ENCODE measurements around the gene ACER2. TPM values are rescaled to one million over a fixed set of nuclear protein-coding genes. Genes with fewer than 3 reads are reported as not detected.
"Not testable (repeated sequence)": the region's sequence is repeated elsewhere in the genome, so short reads cannot be mapped to it uniquely, and the experiment has no call there.

Gene ACER2
- 2.0 and 3.1 TPM in 2 replicates for total RNA-seq (2014; rRNA removed; shearing (Covaris generic))

DNA sequence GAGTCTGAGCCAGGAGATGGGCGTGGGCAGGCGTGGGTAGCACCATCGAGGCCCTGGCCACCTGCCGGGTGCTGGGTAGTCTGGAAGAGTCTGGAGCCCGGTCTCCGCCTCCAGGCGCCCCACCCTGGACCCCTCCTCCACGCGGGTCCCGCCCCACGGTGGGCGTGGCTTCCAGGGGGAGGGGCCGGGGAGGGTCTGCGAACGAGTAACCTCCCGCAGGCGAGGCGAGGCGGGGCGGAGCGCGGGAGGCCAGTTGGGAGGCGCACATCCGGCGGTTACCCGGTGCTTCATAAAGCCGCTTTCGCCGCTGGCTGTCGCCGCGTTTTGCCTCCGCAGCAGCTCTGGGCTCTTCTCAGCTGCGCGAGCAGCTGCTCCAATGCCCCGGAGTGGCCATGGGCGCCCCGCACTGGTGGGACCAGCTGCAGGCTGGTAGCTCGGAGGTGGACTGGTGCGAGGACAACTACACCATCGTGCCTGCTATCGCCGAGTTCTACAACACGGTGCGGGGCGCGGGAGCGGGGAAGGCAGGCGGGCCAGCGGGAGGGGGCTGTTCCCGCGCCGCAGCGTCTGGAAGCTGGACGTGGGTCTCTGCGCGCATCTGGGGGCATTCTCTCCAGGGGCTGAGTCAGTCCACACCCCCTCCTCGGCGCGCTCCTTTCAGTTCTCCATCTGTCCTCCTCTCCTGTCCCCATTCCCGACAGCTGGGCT lies at the start of gene ACER2:
TSS of gene ACER2 (plus strand) at position 317 of the 708 bp plus-strand sequence. CDS start at position 393, 76 bp downstream.
- Histone ChIP-seq H3K27me3 (ENCODE audit: control insufficient read depth, insufficient read depth, low read length) (peaks cover 9% of the 10 kb centered on the region), H3K4me3 (ENCODE audit: insufficient read depth, low read depth, low read length) (peak within 1 kb of the TSS; percentile 88), H3K36me3 (replicated peaks; ENCODE audit: control insufficient read depth, insufficient read depth, low read length) (no peaks in the 10 kb centered on the region; the same call in 1 of the 2 replicates)
- DNase-seq, result peak; percentile 98

DNA sequence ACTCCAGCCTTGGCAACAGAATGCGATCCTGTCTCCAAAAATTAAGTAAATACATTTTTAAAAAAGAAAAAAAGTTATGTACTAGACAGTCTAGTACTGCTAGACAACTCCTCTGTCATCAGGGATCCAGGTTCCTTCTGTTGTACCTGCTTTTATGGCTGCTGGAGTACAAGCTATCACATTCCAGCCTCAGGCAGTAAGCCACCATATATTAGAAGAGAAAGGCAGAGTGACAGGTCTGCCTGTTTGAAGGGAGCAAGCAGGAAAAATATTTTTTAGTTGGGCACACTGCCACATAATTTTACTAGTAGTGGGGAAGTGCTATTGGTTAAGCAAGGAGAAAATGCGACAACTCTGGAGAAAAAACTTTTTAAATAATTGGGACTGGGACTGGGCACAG lies 39.7 kb upstream of the ACER2 start:
- Histone ChIP-seq H3K36me3 (replicated peaks; ENCODE audit: control insufficient read depth, insufficient read depth, low read length) (no peaks in the 10 kb centered on the region; the same call in 1 of the 2 replicates), H3K27me3 (ENCODE audit: control insufficient read depth, insufficient read depth, low read length) (no peaks in the 10 kb centered on the region), H3K4me3 (ENCODE audit: insufficient read depth, low read depth, low read length) (no peak overlapping the region)
- no peak for DNase-seq

DNA sequence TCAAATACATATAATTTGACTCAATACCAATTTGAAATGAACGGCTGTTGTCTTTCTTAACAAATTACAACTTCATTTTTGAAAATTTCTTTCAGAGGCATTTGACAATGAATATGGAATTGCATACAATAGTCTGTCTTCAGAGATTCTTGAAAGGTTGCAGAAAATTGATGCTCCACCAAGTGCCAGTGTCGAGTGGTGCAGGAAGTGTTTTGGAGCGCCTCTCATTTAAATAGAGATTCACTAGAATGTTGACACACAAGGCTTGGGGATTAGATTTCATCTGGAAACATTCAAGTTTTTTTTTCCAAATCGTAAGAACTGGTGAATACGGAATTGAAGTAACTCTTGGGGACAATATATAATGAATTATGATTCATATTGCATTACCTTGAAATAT lies 36.9 kb upstream of the ACER2 start:
- Histone ChIP-seq H3K4me3 (ENCODE audit: insufficient read depth, low read depth, low read length) (no peak overlapping the region), H3K36me3 (replicated peaks; ENCODE audit: control insufficient read depth, insufficient read depth, low read length) (peaks cover 11% of the 10 kb centered on the region), H3K27me3 (ENCODE audit: control insufficient read depth, insufficient read depth, low read length) (no peaks in the 10 kb centered on the region)
- no peak for DNase-seq

DNA sequence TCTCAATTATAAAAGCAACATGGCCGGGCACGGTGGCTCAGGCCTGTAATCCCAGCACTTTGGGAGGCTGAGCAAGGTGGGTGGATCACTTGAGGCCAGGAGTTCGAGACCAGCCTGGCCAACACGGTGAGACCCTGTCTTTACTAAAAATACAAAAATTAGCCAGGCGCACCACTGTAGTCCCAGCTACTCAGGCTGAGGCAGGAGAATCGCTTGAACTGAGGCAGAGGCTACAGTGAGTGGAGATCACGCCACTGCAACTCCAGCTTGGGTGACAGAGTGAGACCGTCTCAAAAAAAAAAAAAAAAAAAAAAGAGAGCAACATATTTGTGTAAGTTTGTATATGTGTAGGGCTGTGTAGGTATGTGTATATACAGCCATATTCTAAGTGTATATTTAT lies 36.2 kb upstream of the ACER2 start:
- no peak overlapping the region for H3K4me3 ChIP-seq (ENCODE audit: insufficient read depth, low read depth, low read length)
- DNase-seq, result no peak
- peaks cover 15% of the 10 kb centered on the region for H3K36me3 ChIP-seq (replicated peaks; ENCODE audit: control insufficient read depth, insufficient read depth, low read length)
- no peaks in the 10 kb centered on the region for H3K27me3 ChIP-seq (ENCODE audit: control insufficient read depth, insufficient read depth, low read length)

DNA sequence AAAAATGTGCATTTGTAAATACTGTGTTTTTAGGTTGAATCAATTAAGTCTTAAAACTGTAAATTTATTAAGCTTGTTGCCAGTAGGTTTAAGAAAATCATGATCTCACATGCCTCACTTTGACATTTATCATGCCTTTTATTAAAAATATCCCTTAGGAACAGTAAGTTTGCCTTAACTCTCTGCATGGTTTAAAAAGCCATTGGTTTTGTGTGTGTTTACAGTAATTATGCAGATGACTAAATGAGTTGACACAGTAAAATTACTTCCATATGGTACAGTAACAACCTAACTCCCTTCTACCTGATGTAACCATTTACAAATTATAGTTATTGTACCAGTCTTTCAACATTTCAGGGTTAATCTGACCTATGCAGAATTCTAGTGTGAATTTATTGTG lies 35.3 kb upstream of the ACER2 start:
- Histone ChIP-seq H3K4me3 (ENCODE audit: insufficient read depth, low read depth, low read length) (no peak overlapping the region), H3K27me3 (ENCODE audit: control insufficient read depth, insufficient read depth, low read length) (no peaks in the 10 kb centered on the region), H3K36me3 (replicated peaks; ENCODE audit: control insufficient read depth, insufficient read depth, low read length) (peaks cover 24% of the 10 kb centered on the region)
- DNase-seq, result no peak

DNA sequence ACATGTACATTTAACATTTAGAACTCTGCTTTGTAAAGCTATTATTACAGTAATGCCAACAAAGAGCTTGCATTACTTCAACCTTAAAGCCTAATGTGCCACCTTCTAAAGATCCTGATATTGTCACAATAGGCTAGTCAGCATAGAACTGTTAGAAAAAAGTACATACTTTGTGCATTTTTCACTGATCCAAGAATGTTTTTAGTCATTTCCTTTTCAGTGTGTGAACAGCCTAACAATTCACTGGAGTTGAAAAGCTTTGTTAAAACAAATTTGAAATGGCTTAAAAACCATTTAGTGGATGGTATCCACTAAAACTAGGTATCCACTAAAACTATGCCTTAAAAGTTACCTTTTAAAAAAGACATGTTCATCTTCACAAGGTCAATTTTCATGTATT lies 33.3 kb upstream of the ACER2 start:
- Histone ChIP-seq H3K36me3 (replicated peaks; ENCODE audit: control insufficient read depth, insufficient read depth, low read length) (peaks cover 34% of the 10 kb centered on the region), H3K4me3 (ENCODE audit: insufficient read depth, low read depth, low read length) (no peak overlapping the region), H3K27me3 (ENCODE audit: control insufficient read depth, insufficient read depth, low read length) (no peaks in the 10 kb centered on the region)
- no peak for DNase-seq

DNA sequence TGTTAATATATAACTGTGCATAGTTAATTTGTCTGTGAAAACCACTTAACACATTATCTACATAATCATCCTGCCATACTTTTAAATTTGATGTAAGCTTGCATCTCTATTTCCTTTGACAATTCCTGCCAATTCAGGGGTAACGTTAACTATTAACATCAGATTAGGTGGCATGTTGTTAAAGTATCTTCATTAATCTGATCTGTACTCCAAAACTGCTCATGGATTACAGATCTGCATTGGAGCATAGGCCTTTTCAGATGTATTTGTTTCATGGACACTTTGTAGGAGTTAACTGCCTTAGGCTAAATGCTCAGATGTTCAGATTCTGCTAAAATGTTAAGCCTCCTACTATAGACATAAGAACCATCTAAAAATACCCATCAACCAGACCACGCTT lies 31.9 kb upstream of the ACER2 start:
- no peak for DNase-seq
- Histone ChIP-seq H3K36me3 (replicated peaks; ENCODE audit: control insufficient read depth, insufficient read depth, low read length) (peaks cover 34% of the 10 kb centered on the region), H3K27me3 (ENCODE audit: control insufficient read depth, insufficient read depth, low read length) (no peaks in the 10 kb centered on the region), H3K4me3 (ENCODE audit: insufficient read depth, low read depth, low read length) (no peak overlapping the region)

DNA sequence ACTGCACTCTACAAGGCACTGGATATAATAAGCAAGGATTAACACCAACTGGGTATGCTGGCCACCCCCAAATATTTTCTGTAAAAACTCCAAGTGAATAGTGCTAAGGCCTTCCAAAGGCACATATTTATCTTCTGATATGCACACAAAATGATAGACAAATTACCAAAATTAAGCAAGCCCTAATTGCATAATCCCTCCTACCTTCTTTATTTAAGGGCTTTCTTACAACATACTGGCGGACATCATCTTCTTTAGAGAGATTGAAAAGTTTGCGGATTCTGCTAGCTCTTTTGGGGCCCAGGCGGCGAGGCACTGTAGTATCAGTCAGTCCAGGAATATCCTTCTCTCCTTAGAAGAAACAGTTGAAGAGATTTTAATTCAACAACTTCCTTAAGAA lies 30.6 kb upstream of the ACER2 start:
- peaks cover 34% of the 10 kb centered on the region for H3K36me3 ChIP-seq (replicated peaks; ENCODE audit: control insufficient read depth, insufficient read depth, low read length)

DNA sequence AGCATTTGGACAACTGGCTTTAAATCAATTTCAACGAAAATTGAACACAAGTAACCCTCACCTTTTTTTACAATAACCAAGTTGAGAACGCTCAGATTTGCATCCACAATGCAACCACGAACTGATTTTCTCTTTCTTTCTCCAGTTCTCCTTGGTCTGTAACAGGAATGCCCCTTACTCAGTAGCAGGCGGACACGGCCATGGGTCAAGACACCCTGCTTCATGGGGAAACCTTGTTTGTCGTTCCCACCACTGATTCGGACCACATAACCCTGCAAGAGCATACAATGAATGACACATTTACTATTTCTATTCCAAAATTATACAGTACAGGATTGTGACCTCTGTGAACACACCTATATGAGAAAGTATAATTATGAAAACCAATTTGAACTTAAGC lies 30.2 kb upstream of the ACER2 start:
- Histone ChIP-seq H3K4me3 (ENCODE audit: insufficient read depth, low read depth, low read length) (peak overlapping the region; percentile 99), H3K27me3 (ENCODE audit: control insufficient read depth, insufficient read depth, low read length) (no peaks in the 10 kb centered on the region), H3K36me3 (replicated peaks; ENCODE audit: control insufficient read depth, insufficient read depth, low read length) (peaks cover 34% of the 10 kb centered on the region)
- DNase-seq, result no peak

More for the DNA sequence above, 30.6 kb upstream of the ACER2 start:
- H3K27me3 ChIP-seq (ENCODE audit: control insufficient read depth, insufficient read depth, low read length), result no peaks in the 10 kb centered on the region
- H3K4me3 ChIP-seq (ENCODE audit: insufficient read depth, low read depth, low read length), result peak overlapping the region; percentile 12; the same call in 1 of the 2 replicates
- DNase-seq, result no peak

DNA sequence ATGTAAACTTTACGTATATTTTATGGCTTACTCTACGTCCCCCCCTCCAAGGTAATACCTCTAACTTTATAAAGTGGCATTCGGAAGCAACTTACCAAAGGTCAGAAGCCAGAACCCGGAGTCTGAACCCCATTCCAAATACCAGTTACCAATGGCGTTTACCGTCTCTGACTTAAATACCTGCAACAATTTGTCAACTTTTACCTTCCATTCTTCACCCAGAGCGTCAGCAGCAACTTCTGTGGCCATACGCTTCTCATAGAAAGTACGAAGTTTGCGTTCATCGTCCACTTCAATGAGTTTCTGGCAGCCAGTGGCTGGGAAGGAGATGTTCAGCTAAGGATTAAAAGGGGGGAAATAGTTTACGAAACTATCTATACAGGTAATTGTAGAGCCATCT lies 29.5 kb upstream of the ACER2 start:
- H3K36me3 ChIP-seq (replicated peaks; ENCODE audit: control insufficient read depth, insufficient read depth, low read length), result peaks cover 34% of the 10 kb centered on the region

DNA sequence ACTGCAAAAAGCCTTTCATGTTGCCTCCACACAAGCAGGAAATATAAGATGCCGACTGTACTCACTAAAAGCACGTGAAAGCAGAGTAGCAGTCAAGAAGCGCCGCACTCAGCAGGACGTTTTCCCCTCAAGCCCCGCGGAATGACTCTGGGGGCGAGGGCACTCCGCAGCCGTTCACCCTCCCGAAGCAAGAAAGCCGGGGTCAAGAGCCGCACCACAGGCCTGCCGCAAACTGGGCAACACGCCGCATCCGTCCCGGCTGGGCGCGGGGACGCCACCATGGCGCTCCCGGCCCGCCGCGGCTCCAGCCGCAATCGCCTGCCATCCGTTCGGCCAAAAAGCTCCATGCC lies 29.1 kb upstream of the ACER2 start:
- DNase-seq, result peak; percentile 43
- peaks cover 33% of the 10 kb centered on the region for H3K36me3 ChIP-seq (replicated peaks; ENCODE audit: control insufficient read depth, insufficient read depth, low read length)

More for the DNA sequence above, 29.5 kb upstream of the ACER2 start:
- no peak for DNase-seq
- no peaks in the 10 kb centered on the region for H3K27me3 ChIP-seq (ENCODE audit: control insufficient read depth, insufficient read depth, low read length)
- H3K4me3 ChIP-seq (ENCODE audit: insufficient read depth, low read depth, low read length), result peak overlapping the region; percentile 99

DNA sequence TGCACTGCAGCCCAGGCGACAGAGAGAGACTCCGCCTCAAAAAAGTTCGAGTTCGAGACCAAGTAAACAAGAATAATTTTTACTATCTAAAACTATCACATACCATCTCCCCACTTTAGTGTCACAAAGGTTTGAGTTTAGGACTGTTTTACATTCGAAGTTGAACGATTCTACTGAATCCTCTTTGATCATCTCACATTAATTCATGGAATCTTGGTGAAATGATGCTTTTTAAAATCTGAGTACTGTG lies 28.1 kb upstream of the ACER2 start:
- no peak for DNase-seq
- no peaks in the 10 kb centered on the region for H3K27me3 ChIP-seq (ENCODE audit: control insufficient read depth, insufficient read depth, low read length)
- peaks cover 30% of the 10 kb centered on the region for H3K36me3 ChIP-seq (replicated peaks; ENCODE audit: control insufficient read depth, insufficient read depth, low read length)

More for the DNA sequence above, 29.1 kb upstream of the ACER2 start:
- H3K4me3 ChIP-seq (ENCODE audit: insufficient read depth, low read depth, low read length), result peak overlapping the region; percentile 99
- no peaks in the 10 kb centered on the region for H3K27me3 ChIP-seq (ENCODE audit: control insufficient read depth, insufficient read depth, low read length)

DNA sequence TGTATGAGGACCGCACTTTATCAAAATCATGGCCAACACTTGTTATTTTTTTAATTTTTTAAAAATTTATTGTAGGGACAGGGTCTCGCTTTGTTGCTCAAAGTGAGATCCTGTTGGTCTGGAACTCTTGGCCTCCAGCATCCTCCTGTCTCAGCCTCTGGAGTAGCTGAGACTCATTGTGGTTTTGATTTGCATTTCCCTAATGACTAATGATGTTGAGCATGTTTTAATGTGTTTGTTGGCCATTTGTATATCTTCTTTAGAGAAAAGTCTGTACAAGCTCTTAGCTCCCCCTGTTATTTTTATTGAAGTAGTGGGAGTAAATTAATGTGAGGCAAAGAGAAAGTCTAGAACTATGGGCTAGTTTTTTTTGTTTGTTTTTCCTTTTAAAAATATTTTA lies 27.2 kb upstream of the ACER2 start:
- Histone ChIP-seq H3K4me3 (ENCODE audit: insufficient read depth, low read depth, low read length) (no peak overlapping the region), H3K27me3 (ENCODE audit: control insufficient read depth, insufficient read depth, low read length) (no peaks in the 10 kb centered on the region), H3K36me3 (replicated peaks; ENCODE audit: control insufficient read depth, insufficient read depth, low read length) (peaks cover 23% of the 10 kb centered on the region)
- no peak for DNase-seq

More for the DNA sequence above, 28.1 kb upstream of the ACER2 start:
- H3K4me3 ChIP-seq (ENCODE audit: insufficient read depth, low read depth, low read length), result peak overlapping the region; percentile 99

DNA sequence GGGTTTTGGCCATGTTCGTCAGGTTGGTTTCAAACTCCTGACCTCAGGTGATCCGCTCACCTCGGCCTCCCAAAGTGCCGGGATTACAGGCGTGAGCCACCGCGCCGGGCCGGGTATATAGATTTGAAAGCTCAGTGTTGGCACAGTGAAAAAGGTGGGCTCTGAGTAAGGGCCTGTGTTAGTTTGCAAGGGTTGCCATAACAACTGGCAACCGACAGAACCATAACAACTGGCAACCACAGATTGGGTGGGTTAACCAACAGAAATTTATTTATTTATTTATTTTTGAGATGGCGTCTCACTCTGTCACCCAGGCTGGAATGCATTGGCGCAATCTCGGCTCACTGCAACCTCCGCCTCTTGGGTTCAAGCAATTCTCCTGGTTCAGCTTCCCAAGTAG lies 23.6 kb upstream of the ACER2 start:
- H3K27me3 ChIP-seq (ENCODE audit: control insufficient read depth, insufficient read depth, low read length); DNase-seq; H3K4me3 ChIP-seq (ENCODE audit: insufficient read depth, low read depth, low read length); H3K36me3 ChIP-seq (replicated peaks; ENCODE audit: control insufficient read depth, insufficient read depth, low read length): not testable (repeated sequence)

DNA sequence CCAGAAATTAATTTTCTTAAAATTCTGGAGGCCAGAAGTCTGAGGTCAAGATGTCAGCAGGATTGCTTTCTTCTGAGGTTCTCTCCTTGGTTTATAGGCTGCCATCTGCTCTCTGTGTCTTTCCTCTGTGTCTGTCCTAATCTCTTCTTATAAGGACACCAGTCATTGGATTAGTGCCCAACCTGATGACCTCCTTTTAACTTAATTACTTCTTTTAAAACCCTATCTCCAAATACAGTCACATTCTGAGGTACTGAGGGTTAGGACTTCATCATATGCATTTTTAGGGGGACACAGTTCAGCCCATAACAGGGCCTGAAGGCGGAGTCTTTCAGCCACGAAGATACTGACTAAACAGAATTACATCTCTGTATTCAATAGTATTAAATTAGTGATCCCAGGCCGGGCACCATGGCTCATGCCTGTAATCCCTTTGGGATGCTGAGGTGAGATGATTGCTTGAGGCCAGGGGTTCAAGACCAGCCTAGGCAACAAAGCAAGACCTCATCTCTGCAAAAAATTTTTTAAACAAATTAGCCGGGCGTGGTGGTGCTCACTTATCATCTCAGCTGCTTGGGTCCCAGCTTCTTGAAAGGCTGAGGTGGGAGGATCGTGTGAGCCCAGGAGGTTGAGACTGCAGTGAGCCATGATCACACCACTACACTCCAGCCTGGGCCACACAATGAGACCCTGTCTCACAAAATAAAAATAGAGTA lies 22.9 kb upstream of the ACER2 start:
- H3K4me3 ChIP-seq (ENCODE audit: insufficient read depth, low read depth, low read length), result no peak overlapping the region
- H3K36me3 ChIP-seq (replicated peaks; ENCODE audit: control insufficient read depth, insufficient read depth, low read length), result no peaks in the 10 kb centered on the region
- H3K27me3 ChIP-seq (ENCODE audit: control insufficient read depth, insufficient read depth, low read length), result no peaks in the 10 kb centered on the region
- no peak for DNase-seq

Data from H7 (cell line).